Nephron progenitor cell (in vitro differentiated cells): ENCODE data around the gene FAM193B.

ENCODE experiments used
- DNase-seq: peaks from one replicate; pipeline ENCODE4 v3.0.0; 2021
- H3K27ac Mint-ChIP-seq: 2 replicates; pipeline ENCODE4 v1.8.0; 2021; ENCODE audit warnings: mild to moderate bottlenecking, moderate library complexity, mixed read lengths
- H3K27me3 Mint-ChIP-seq: 2 replicates; pipeline ENCODE4 v1.8.0; 2021; ENCODE audit warnings: mild to moderate bottlenecking, low read depth, mixed read lengths; ENCODE audit not compliant: poor library complexity
- H3K36me3 Mint-ChIP-seq: 2 replicates; pipeline ENCODE4 v1.8.0; 2021; ENCODE audit warnings: low read depth, mixed read lengths
- H3K4me1 Mint-ChIP-seq: 2 replicates; pipeline ENCODE4 v1.8.0; 2021; ENCODE audit warnings: mixed read lengths
- H3K4me3 Mint-ChIP-seq: 2 replicates; pipeline ENCODE4 v1.8.0; 2021; ENCODE audit warnings: mild to moderate bottlenecking, moderate library complexity, mixed read lengths
- H3K9me3 Mint-ChIP-seq: 2 replicates; pipeline ENCODE4 v1.8.0; 2021; ENCODE audit warnings: mild to moderate bottlenecking, moderate library complexity, mixed read lengths
- TF ChIP-seq, protein P1 (sequence below): fragments of 200-600 bp; sonication (generic); IDR thresholded peaks from 2 replicates; pipeline ENCODE4 v1.5.0; 2021; ENCODE audit warnings: antibody characterized with exemption

FAM193B gene

GRCh38 chr5:177523711-177524538 lies 30.4 kb downstream of the FAM193B start:
- TF ChIP-seq, protein P1, sequence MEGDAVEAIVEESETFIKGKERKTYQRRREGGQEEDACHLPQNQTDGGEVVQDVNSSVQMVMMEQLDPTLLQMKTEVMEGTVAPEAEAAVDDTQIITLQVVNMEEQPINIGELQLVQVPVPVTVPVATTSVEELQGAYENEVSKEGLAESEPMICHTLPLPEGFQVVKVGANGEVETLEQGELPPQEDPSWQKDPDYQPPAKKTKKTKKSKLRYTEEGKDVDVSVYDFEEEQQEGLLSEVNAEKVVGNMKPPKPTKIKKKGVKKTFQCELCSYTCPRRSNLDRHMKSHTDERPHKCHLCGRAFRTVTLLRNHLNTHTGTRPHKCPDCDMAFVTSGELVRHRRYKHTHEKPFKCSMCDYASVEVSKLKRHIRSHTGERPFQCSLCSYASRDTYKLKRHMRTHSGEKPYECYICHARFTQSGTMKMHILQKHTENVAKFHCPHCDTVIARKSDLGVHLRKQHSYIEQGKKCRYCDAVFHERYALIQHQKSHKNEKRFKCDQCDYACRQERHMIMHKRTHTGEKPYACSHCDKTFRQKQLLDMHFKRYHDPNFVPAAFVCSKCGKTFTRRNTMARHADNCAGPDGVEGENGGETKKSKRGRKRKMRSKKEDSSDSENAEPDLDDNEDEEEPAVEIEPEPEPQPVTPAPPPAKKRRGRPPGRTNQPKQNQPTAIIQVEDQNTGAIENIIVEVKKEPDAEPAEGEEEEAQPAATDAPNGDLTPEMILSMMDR, result no peak
- peaks cover 4% of the 10 kb centered on the region for H3K4me1 Mint-ChIP-seq
- peaks cover 30% of the 10 kb centered on the region for H3K36me3 Mint-ChIP-seq
- no peak overlapping the region for H3K4me3 Mint-ChIP-seq
- no peaks in the 10 kb centered on the region for H3K9me3 Mint-ChIP-seq
- DNase-seq, result no peak
- no peak overlapping the region for H3K27ac Mint-ChIP-seq
- H3K27me3 Mint-ChIP-seq, result no peaks in the 10 kb centered on the region

DNA sequence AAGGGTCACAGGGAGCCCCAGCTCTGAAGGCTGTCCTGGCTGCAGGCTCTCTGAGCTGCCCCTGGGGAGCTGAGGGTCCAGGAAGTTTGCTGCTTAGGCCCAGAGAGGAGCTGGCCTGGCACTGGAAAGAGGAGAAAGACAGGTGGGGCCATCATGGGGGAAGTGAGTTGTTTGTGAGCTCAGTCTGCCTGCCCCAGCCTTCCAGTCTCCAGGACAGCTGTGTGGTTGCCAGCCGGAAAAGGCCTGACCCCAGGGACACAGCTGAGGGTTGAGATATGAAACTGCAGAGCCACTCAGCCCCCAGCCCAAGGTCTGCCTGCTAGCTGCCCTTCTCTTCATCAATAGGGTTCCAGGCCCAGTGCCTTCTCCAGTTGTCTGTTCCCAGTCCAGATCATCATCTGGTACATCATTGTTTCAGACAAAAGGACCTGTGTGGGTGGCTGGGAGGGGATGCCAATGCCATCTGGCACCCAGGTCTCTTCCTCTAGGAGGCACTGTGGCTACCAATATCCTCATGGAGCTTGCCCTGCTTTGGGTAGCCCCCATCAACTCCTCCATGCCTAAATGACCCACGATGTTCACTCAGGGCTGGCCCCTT lies 33.3 kb downstream of the FAM193B start:
- no peak for DNase-seq
- Mint-ChIP-seq H3K36me3 (peaks cover 30% of the 10 kb centered on the region), H3K4me1 (peaks cover 20% of the 10 kb centered on the region), H3K4me3 (no peak overlapping the region), H3K27ac (peak overlapping the region; percentile 94), H3K9me3 (no peaks in the 10 kb centered on the region), H3K27me3 (no peaks in the 10 kb centered on the region)
- TF ChIP-seq, protein P1, result no peak

- Mint-ChIP-seq H3K4me3 (peak overlapping the region; percentile 8), H3K9me3 (no peaks in the 10 kb centered on the region), H3K4me1 (peaks cover 27% of the 10 kb centered on the region), H3K27me3 (no peaks in the 10 kb centered on the region), H3K27ac (peak overlapping the region; percentile 94), H3K36me3 (peaks cover 31% of the 10 kb centered on the region)
- TF ChIP-seq, protein P1, result no peak
- DNase-seq, result no peak
These were observed 34.1 kb downstream of the FAM193B start for GRCh38 chr5:177520271-177520670.

DNA sequence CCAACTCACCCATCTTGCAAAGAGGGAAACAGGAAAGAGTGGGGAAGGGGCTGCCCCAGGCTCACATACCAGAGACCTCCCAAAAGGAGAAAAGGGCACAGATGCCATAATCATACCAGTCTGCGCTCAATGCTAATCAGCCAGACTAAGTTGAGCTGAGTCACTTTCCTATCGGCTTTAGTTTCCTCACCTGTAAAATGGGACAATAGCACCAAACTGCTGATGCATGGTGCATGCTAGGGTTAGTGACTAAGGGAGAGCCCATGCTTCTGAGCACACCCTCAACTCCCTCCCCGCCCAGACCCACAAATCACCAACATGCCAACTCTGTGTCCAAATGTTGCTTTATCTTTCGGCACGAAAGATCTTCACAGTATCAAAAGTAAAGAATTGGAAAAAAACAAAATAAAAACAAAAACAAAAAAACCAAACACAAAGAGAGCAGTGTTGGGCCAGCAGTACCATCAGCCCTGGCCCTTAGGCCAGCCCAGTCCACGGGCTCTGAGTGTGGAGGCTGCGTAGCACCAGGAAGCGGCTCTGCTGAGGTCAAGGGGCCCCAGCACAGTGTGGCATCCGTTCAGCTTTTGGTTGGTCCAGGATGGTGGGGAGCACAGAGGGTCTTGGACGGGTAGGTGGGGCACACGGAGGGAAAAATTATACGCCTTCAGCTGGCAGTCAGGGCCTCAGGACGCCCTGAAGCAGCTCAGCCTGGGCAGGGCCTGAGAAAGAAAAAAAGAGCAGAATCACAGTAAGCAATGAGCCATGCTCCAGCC lies 34.7 kb downstream of the FAM193B start:
- no peak for DNase-seq
- Mint-ChIP-seq H3K27ac (no peak overlapping the region), H3K4me3 (peak overlapping the region; percentile 38), H3K27me3 (no peaks in the 10 kb centered on the region), H3K36me3 (peaks cover 34% of the 10 kb centered on the region), H3K9me3 (no peaks in the 10 kb centered on the region), H3K4me1 (peaks cover 30% of the 10 kb centered on the region)
- TF ChIP-seq, protein P1, result no peak

DNA sequence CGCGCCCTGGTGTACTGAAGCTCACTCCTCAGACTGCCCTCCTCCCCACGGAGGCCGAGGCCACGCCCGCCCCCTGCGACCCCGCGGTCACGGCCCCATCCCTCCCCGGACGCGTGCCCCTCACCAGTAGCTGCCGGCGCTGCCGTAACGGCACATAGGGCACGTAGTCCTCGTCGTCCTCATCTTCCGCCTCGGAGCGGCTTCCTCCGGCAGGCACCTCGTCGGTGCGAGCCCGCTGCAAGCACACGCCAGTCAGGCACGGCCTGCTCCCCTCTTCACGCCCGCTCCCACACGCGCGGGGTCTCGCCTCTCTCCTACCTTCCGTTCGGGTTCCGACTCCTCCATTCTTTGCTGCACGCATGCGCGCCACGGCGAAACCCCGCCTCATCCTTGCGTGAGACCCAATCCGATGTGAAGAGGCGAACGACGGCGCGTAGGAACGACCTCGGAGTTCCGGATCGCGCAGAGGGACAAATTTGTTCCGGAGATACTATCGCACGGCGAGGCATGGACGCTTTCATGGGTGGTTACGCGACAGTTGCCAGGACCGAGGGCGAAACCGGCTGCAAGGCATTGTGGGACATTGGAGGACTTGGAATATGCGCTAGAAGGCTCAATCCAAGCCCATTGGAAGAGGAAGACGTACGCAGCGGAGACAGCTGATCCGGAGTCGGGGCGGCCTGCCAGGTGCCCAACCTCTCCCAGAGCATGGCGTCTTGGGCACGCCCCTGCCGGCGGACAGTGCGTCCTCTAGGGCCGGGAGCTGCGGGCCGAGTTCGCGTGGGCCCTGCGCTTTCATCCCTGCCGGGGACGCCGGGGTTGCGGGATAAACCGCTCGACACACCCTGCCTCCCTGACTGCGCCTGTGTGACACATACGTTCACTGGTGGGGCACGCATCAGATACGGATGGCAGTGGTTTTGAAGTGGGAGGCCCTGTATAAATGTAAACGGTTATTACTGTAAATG lies 37.5 kb downstream of the FAM193B start, which contains the start of gene DDX41:
TSS of gene DDX41 (minus strand) at position 361 of the 968 bp plus-strand sequence. CDS start at position 345, 16 bp downstream.
- peak; percentile 96 for DNase-seq
- no peaks in the 10 kb centered on the region for H3K27me3 Mint-ChIP-seq
- TF ChIP-seq, protein P1, result no peak
- no peaks in the 10 kb centered on the region for H3K9me3 Mint-ChIP-seq
- H3K4me3 Mint-ChIP-seq, result peak within 1 kb of the TSS; percentile 90
- H3K4me1 Mint-ChIP-seq, result peaks cover 30% of the 10 kb centered on the region
- peak within 1 kb of the TSS; percentile 93 for H3K27ac Mint-ChIP-seq
- H3K36me3 Mint-ChIP-seq, result peaks cover 39% of the 10 kb centered on the region
